GM19397 (cell line): ENCODE measurements around the gene RASL10B.
"Not testable (repeated sequence)": the region's sequence is repeated elsewhere in the genome, so short reads cannot be mapped to it uniquely, and the experiment has no call there.

Experiments used
- ATAC-seq: cut with Tn5 transposase; IDR thresholded peaks from one replicate; pipeline ENCODE4 v1.9.1; 2021; ENCODE audit warnings: mild to moderate bottlenecking, moderate library complexity; ENCODE audit not compliant: unreplicated experiment

Gene RASL10B, protein sequence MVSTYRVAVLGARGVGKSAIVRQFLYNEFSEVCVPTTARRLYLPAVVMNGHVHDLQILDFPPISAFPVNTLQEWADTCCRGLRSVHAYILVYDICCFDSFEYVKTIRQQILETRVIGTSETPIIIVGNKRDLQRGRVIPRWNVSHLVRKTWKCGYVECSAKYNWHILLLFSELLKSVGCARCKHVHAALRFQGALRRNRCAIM

DNA sequence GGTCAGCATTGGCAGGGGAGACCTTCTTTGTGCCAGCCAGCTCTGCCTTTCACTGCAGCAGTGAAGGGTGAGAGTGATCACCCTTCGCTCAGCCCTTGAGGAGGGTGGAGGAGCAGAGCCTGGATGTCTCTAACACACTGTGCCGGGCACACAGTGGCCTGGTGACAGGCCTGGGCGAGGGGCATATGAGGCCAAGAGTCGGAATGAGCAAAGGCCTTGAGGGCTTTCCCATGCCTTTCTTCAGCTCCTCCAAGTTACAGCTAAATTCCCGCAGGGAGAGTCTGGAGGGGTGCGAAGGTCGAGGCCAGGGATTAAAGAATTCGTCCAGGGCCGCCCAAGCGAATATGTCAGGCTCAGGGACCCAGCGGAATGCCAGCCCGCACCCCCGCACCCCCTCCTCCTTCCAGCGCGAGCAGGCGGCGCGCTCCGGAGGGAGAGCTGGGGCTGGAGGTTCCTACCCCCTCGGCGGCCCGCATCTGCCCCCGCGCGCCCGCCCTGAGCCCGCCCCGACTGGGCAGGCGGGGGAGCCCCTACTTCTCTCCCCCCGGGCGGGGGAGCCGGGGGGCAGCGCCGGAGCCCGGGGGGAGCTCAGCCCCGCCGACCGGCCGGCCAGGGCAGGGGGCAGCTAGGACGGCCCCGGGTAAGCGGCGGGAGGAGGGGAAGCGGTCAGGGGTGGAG, at the start of gene RASL10B:
RASL10B (plus strand) TSS at position 401 of the 678 bp plus-strand sequence. CDS start 3,546 bp downstream, outside the sequence.
- no peak for ATAC-seq

GRCh38 chr17:35683591-35683990, 47.8 kb upstream of the RASL10B start:
- ATAC-seq = no peak

DNA sequence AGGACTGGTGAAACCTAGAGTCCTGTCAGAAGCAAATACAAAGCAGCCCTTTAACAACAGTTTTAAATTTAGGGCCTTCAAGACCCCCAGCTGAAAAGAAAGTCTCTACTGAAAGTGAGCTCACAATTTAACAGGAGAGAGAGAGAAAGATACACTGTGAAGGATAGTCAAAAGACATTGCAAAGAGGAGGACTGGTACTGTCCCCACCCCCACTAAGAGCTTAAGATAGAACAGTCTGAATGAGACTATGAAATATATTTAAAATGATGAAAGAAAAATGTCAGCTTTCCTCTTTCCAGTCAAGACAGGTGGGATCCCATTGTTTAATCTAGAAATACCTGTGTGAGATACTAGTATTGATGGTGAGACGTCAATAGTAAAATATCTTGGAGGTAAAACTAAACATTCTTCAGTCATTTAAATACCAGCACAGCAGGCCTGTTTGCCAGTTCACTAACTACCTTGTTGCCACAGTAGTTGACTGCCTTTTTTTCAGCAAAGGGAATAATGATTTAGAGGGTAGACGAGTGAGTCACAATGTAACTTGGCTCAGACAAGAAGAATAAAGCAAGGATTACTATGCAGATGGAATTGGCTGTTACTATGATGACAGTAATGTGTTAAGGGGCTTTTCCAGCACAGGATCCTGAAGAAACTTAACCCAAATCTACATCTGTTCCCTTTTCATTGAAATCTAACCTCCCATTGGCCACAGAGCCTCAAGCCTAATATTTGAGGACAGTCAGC, 47.2 kb upstream of the RASL10B start:
- ATAC-seq = no peak

DNA sequence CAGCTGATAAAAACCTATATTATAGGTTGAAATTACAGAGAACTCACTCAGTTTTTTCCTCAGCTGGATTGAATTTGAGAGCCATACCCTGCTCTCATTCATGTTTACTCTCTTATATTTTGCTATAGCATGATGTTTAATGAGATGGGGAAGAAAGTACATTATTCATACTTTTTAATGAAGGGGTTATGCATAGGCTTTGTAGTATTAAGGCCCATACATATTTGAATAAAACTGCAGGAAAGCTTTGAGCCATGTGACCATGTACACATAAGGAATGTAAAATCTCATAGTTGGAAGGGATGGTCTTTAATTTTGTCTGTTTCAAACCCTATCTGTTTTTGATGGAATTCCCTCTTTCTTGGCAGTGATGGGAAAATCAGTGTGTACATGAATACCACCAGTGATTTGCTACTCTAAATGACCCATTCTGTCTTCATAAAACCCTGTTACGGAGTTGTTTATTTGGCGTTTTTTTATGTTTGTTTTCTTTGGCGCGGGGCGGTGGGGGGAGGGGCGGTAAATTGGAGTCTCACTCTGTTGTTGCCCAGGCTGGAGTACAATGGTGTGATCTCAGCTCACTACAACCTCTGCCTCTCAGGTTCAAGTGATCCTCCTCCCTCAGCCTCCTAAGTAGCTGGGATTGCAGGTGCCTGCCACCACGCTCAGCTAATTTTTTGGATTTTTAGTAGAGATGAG, 38.8 kb upstream of the RASL10B start:
- no peak for ATAC-seq

- ATAC-seq = no peak
Measured at GRCh38 chr17:35693662-35694061, 37.8 kb upstream of the RASL10B start.

DNA sequence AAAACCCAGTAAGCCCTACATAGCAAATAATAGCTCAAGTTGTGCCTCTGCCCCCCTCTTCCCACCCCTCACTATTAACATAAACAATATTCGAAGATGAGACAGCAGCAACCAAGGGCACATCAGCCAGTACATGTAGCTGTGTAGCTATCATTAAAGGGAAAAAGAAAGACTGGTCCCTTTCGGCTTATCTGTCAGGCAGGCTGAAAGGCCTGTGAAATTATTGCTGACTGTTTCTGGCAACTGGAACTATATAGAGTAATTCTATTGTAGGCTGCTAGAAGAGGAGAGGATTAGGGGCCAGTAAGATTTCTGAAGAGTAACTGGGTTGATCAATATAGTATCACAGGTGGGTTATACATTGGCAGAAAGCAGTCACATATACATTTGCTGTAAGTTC, 36.5 kb upstream of the RASL10B start:
- no peak for ATAC-seq

- no peak for ATAC-seq
Measured at GRCh38 chr17:35695613-35696012, 35.8 kb upstream of the RASL10B start.

- no peak for ATAC-seq
Measured at GRCh38 chr17:35698800-35699199, 32.6 kb upstream of the RASL10B start.

DNA sequence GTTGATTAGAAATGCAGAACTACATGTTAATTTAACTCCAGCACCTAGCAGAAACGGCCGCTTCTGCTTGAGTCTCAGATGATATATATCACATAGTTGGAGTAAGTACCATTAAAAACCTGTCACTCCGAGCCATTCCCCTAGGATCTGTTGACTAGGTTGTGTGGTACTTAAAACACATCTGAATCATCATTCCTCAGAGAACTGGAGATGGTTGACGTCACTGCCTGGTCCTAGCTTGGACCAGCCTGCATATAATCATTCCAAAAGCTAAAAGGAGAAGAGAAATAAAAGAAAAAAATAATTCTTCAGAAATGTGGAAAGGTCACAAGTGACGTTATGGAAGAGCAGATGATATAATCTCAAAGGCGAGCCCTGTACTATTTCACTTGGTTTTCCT, 31.3 kb upstream of the RASL10B start:
- no peak for ATAC-seq

- ATAC-seq = no peak
Measured at GRCh38 chr17:35701491-35701890, 29.9 kb upstream of the RASL10B start.

GRCh38 chr17:35703308-35703707, 28.1 kb upstream of the RASL10B start:
- ATAC-seq = not testable (repeated sequence)

GRCh38 chr17:35705230-35705629, 26.2 kb upstream of the RASL10B start:
- no peak for ATAC-seq

GRCh38 chr17:35705705-35706104, 25.7 kb upstream of the RASL10B start:
- no peak for ATAC-seq

DNA sequence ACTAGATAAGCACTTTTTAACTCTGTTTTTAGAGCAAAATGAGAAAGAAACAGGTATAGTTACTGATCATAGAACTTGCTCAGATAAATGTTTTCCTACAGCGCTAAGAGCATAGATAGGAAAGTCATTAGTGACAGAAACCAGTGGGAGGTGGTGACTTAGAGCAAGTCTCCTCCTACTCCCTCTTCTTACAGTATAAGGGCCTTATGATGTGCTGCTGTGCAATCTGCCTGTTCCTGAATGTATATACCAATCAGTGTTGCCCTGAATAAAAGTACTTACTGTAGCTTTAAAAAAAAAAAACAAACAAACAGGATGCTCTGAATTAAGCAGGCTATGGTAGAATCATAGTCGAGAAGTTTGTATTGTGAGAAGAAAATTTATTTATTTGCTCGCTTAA, 23.3 kb upstream of the RASL10B start:
- ATAC-seq = no peak

GRCh38 chr17:35708951-35709350, 22.5 kb upstream of the RASL10B start:
- ATAC-seq = no peak

GRCh38 chr17:35709874-35710273, 21.6 kb upstream of the RASL10B start:
- no peak for ATAC-seq

DNA sequence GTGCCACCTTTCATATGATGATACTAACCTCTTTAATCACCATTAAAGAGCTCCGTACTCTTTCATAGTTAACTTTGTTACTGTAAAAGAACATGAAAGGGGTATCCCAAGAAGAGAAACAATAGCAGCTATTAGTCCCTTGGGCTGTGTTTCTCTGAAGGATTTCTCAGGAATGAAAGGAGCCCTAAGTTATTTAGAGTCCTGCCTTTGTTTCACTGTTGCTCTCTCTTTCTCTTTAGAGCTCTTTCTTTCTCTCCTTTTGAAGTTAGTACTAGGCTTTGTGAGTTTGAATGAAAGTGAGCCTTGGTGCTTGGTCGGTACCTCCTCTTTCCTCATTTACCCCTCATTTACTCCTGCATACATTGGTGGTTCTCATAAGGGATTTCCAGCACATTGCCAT, 20.5 kb upstream of the RASL10B start:
- no peak for ATAC-seq

DNA sequence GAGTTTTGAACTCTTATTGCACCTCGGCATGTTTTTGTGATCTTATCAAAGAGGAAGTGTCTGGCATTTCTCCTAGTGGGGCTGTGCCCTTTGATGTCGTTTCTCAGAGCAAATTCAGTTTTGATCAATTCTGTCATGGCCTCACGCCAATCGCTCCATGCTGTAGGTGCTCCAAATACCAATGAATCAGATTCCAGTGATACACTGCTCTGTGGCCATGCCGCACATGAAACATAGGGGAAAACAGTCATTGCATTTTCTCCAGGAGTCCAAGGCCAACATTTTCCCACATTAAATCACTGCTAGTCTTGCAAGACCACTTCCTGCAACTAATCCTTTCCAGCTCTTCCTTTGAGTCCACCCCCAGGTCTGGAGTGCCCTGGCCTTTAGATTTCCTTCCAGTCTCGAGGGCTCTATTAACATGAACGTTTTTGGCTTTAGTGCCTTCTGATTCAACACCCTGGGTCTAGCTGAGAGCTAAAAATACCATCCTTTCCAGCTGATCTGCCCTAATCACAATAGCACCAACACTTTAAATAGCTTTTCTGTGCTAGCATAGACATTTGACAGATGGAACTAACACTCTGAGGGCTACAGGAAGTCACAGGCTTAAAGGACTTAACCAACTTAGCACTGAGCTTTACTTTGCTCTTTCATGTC, 18.2 kb upstream of the RASL10B start:
- ATAC-seq = no peak

- no peak for ATAC-seq
Measured at GRCh38 chr17:35714988-35715387, 16.5 kb upstream of the RASL10B start.

DNA sequence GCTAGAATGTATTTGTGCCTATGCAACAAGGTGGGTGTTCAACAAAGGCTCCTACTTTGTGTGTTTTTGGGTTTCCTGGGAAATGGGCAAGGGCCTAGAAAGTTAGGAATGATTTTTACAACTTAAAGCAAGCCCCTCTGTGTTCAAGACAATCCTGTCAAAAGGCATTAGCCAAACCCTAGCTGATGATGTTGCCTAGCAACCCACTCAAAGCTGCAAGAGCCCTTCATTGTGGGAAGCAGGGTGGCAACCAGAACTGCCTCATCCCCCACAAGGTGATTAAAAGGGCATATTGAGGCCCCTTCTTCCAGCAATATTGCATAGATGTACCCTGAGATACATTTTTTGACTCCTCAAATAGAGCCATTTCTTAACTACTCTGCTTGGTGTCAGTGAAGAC, 16.0 kb upstream of the RASL10B start:
- no peak for ATAC-seq

DNA sequence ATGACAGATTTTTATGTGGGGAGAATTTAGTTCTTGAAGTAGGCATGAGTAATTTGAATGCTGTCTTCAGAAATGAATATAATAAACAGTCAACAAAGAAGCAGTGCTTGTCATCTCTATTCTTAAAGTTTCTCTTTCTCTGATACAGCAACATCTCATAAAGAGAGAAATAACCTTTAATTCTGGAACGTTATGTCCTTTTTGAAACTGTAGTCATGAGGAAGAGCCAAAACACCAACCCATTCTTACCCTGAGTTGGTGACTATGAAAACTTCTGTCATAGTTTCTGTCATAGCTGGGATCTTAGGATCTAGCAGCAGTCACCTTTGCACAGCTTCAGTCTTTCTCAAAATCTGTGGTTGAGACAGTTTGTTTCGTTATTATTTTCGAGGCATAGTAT, 15.3 kb upstream of the RASL10B start:
- ATAC-seq = no peak
